GM21529 (cell line): ENCODE data around the gene PPP1R13L.
"Not testable (repeated sequence)": the region's sequence is repeated elsewhere in the genome, so short reads cannot be mapped to it uniquely, and the experiment has no call there.

Experiments used
- ATAC-seq: cut with Tn5 transposase; IDR thresholded peaks from one replicate; pipeline ENCODE4 v1.9.1; 2021; ENCODE audit not compliant: unreplicated experiment

Gene PPP1R13L

GRCh38 chr19:45408121-45408520, 3.3 kb upstream of the PPP1R13L start:
- no peak for ATAC-seq

GRCh38 chr19:45407585-45407984, 2.7 kb upstream of the PPP1R13L start:
- not testable (repeated sequence) for ATAC-seq

GRCh38 chr19:45407091-45407375, 2.2 kb upstream of the PPP1R13L start:
- no peak for ATAC-seq

- ATAC-seq = peak; percentile 68
Measured at GRCh38 chr19:45406226-45407090, 1.6 kb upstream of the PPP1R13L start, which contains the start of gene POLR1G. TSS of gene POLR1G (plus strand) at chr19:45406644. CDS start at chr19:45406697, 53 bp downstream.

GRCh38 chr19:45405435-45406225, 761 bp upstream of the PPP1R13L start:
- peak; percentile 55 for ATAC-seq

- ATAC-seq = no peak
Measured at GRCh38 chr19:45403781-45404556, 900 bp downstream of the PPP1R13L start.

- no peak for ATAC-seq
Measured at GRCh38 chr19:45403272-45403671, 1.6 kb downstream of the PPP1R13L start.

- ATAC-seq = no peak
Measured at GRCh38 chr19:45402298-45403061, 2.4 kb downstream of the PPP1R13L start.

GRCh38 chr19:45401815-45402214, 3.1 kb downstream of the PPP1R13L start:
- no peak for ATAC-seq

- ATAC-seq = no peak
Measured at GRCh38 chr19:45400192-45400591, 4.7 kb downstream of the PPP1R13L start.

- ATAC-seq = no peak
Measured at GRCh38 chr19:45395821-45396617, 8.8 kb downstream of the PPP1R13L start.

GRCh38 chr19:45391871-45392665, 12.8 kb downstream of the PPP1R13L start:
- ATAC-seq = no peak

GRCh38 chr19:45391346-45391745, 13.5 kb downstream of the PPP1R13L start:
- ATAC-seq = no peak

GRCh38 chr19:45385392-45386221, 19.3 kb downstream of the PPP1R13L start:
- ATAC-seq = no peak

- no peak for ATAC-seq
Measured at GRCh38 chr19:45382426-45382825, 22.4 kb downstream of the PPP1R13L start.

- no peak for ATAC-seq
Measured at GRCh38 chr19:45380107-45380506, 24.8 kb downstream of the PPP1R13L start.

GRCh38 chr19:45376045-45376724, 28.7 kb downstream of the PPP1R13L start:
- ATAC-seq = no peak
